HEK293T (cell line): Measurements from ENCODE around the gene ERC1.

Source experiments
- CTCF ChIA-PET: fragments of 350-600 bp; formaldehyde crosslinking; extraction: SDS; loops from one replicate; lab custom pipeline; 2021; ENCODE audit warnings: antibody characterized with exemption, inconsistent platforms; lab: Yijun Ruan, JAX
- POLR2A ChIA-PET: fragments of 350-600 bp; formaldehyde crosslinking; extraction: SDS; loops from one replicate; lab custom pipeline; 2020; ENCODE audit warnings: antibody characterized with exemption, inconsistent platforms; lab: Yijun Ruan, JAX
- DNase-seq: peaks from one replicate; pipeline ENCODE4 v3.0.0; 2012; ENCODE audit warnings: mixed read lengths; ENCODE audit errors: extremely low spot score
- ARNT ChIP-seq: fragments of 450-650 bp; IDR thresholded peaks from 2 replicates; pipeline ENCODE4 v1.6.1; 2017; ENCODE audit warnings: mild to moderate bottlenecking
- BHLHE40 ChIP-seq: fragments of 450-650 bp; IDR thresholded peaks from 2 replicates; pipeline ENCODE4 v1.6.1; 2016; ENCODE audit warnings: mild to moderate bottlenecking, moderate library complexity, borderline replicate concordance
- CTBP1 ChIP-seq: fragments of 450-650 bp; IDR thresholded peaks from 2 replicates; pipeline ENCODE4 v1.6.1; 2016; ENCODE audit warnings: borderline replicate concordance
- ELF4 ChIP-seq: fragments of 450-650 bp; IDR thresholded peaks from 2 replicates; pipeline ENCODE4 v1.6.1; 2017; ENCODE audit warnings: antibody characterized with exemption
- FOXA1 ChIP-seq: fragments of 450-650 bp; IDR thresholded peaks from 2 replicates; pipeline ENCODE4 v1.6.1; 2016; ENCODE audit warnings: mild to moderate bottlenecking
- FOXK2 ChIP-seq: fragments of 450-650 bp; IDR thresholded peaks from 2 replicates; pipeline ENCODE4 v1.6.1; 2016; ENCODE audit warnings: mild to moderate bottlenecking
- FOXM1 ChIP-seq: fragments of 450-650 bp; IDR thresholded peaks from 2 replicates; pipeline ENCODE4 v1.6.1; 2017; ENCODE audit warnings: mild to moderate bottlenecking, borderline replicate concordance
- HDGF ChIP-seq: fragments of 450-650 bp; IDR thresholded peaks from 2 replicates; pipeline ENCODE4 v1.6.1; 2017; ENCODE audit warnings: antibody characterized with exemption, borderline replicate concordance
- L3MBTL2 ChIP-seq: fragments of 450-650 bp; conservative IDR thresholded peaks from 2 replicates; pipeline ENCODE4 v1.6.1; 2016; ENCODE audit warnings: mild to moderate bottlenecking
- LEF1 ChIP-seq: fragments of 450-650 bp; IDR thresholded peaks from 2 replicates; pipeline ENCODE4 v1.6.1; 2017; ENCODE audit warnings: mild to moderate bottlenecking, borderline replicate concordance
- NFRKB ChIP-seq: fragments of 450-650 bp; IDR thresholded peaks from 2 replicates; pipeline ENCODE4 v1.6.1; 2016; ENCODE audit warnings: mild to moderate bottlenecking, moderate library complexity
- PKNOX1 ChIP-seq: fragments of 450-650 bp; IDR thresholded peaks from 2 replicates; pipeline ENCODE4 v1.6.1; 2016
- SP1 ChIP-seq: fragments of 450-650 bp; IDR thresholded peaks from 2 replicates; pipeline ENCODE4 v1.6.1; 2017
- SUZ12 ChIP-seq: fragments of 450-650 bp; IDR thresholded peaks from 2 replicates; pipeline ENCODE4 v1.6.1; 2016; ENCODE audit warnings: mild to moderate bottlenecking
- TARDBP ChIP-seq: fragments of 450-650 bp; IDR thresholded peaks from 2 replicates; pipeline ENCODE4 v1.6.1; 2016
- ZNF384 ChIP-seq: fragments of 450-650 bp; IDR thresholded peaks from 2 replicates; pipeline ENCODE4 v1.6.1; 2016

Gene ERC1

GRCh38 chr12:1343422-1343821 is 352.4 kb downstream of the ERC1 start:
- TF ChIP-seq FOXK2, result no peak
- no peak for TF ChIP-seq NFRKB
- TF ChIP-seq ELF4, result no peak
- TF ChIP-seq LEF1, result no peak
- CTCF ChIA-PET, result interaction anchor here (0.6 to 0.7 kb wide), 2 partner anchors 154 to 394 kb away, joined by 3 to 4 read pairs; partner anchors contain the start of gene RAD52
- POLR2A ChIA-PET, result interaction anchor here (0.6 kb wide), 1 partner anchor 265 kb away, joined by 3 read pairs; no protein-coding TSS in a partner anchor
- no peak for DNase-seq

GRCh38 chr12:1344245-1344644 is 353.2 kb downstream of the ERC1 start:
- ChIA-PET CTCF (interaction anchor here (0.7 kb wide), 1 partner anchor 390 kb away, joined by 3 read pairs; no protein-coding TSS in a partner anchor), POLR2A (no interaction called here)
- DNase-seq, result no peak
- TF ChIP-seq NFRKB (no peak), ELF4 (no peak), SUZ12 (no peak)

- no peak for TF ChIP-seq NFRKB
- TF ChIP-seq SP1, result no peak
- TF ChIP-seq L3MBTL2, result no peak
- no peak for TF ChIP-seq BHLHE40
- no peak for TF ChIP-seq SUZ12
- CTCF ChIA-PET, result no interaction called here
- POLR2A ChIA-PET, result no interaction called here
- no peak for DNase-seq
Observed at GRCh38 chr12:1346126-1346525, 355.1 kb downstream of the ERC1 start.

- DNase-seq, result no peak
- POLR2A ChIA-PET, result no interaction called here
- CTCF ChIA-PET, result no interaction called here
- no peak for TF ChIP-seq TARDBP
- no peak for TF ChIP-seq L3MBTL2
- TF ChIP-seq CTBP1, result no peak
- TF ChIP-seq SP1, result no peak
- TF ChIP-seq FOXK2, result no peak
- no peak for TF ChIP-seq BHLHE40
- TF ChIP-seq ARNT, result no peak
- no peak for TF ChIP-seq NFRKB
- TF ChIP-seq HDGF, result no peak
- no peak for TF ChIP-seq FOXA1
- TF ChIP-seq SUZ12, result no peak
- no peak for TF ChIP-seq PKNOX1
- no peak for TF ChIP-seq ELF4
- no peak for TF ChIP-seq FOXM1
- no peak for TF ChIP-seq LEF1
- no peak for TF ChIP-seq ZNF384
Observed at GRCh38 chr12:1347294-1347693, 356.3 kb downstream of the ERC1 start.

- POLR2A ChIA-PET, result no interaction called here
- CTCF ChIA-PET, result no interaction called here
- no peak for DNase-seq
- TF ChIP-seq PKNOX1 (no peak), ZNF384 (no peak), LEF1 (no peak), FOXA1 (no peak), NFRKB (no peak), L3MBTL2 (no peak), TARDBP (no peak), BHLHE40 (no peak), HDGF (no peak), SP1 (no peak), ARNT (no peak), ELF4 (no peak), CTBP1 (no peak), FOXM1 (no peak), FOXK2 (no peak), SUZ12 (no peak)
Observed at GRCh38 chr12:1348606-1349005, 357.6 kb downstream of the ERC1 start.

- ChIA-PET CTCF (interaction anchor here (0.6 to 1.4 kb wide), 2 partner anchors 232 to 498 kb away, joined by 3 to 5 read pairs; no protein-coding TSS in a partner anchor), POLR2A (no interaction called here)
- TF ChIP-seq SP1 (no peak), PKNOX1 (peak; percentile 66)
- no peak for DNase-seq
Observed at GRCh38 chr12:1350055-1350933, 359.3 kb downstream of the ERC1 start.

GRCh38 chr12:1350934-1351240 is 359.9 kb downstream of the ERC1 start:
- ChIA-PET CTCF (interaction anchor here (1.4 kb wide), 1 partner anchor 233 kb away, joined by 5 read pairs; no protein-coding TSS in a partner anchor), POLR2A (no interaction called here)
- TF ChIP-seq FOXA1 (no peak), HDGF (no peak), LEF1 (no peak), ELF4 (no peak), NFRKB (no peak), SP1 (no peak), FOXK2 (no peak)
- DNase-seq, result no peak
